HL-60 (cell line): Measurements from ENCODE around the gene IDE.

ENCODE experiments used
- CTCF ChIP-seq: IDR thresholded peaks from one replicate; pipeline ENCODE4 v1.5.1; 2011; ENCODE audit warnings: low read length, control low read depth, inconsistent platforms; ENCODE audit not compliant: insufficient read depth
- GABPA ChIP-seq: IDR thresholded peaks from 2 replicates; pipeline ENCODE4 v1.6.1; 2012; ENCODE audit warnings: low read depth
- POLR2AphosphoS5 ChIP-seq: IDR thresholded peaks from 2 replicates; pipeline ENCODE4 v1.6.1; 2012; ENCODE audit warnings: low read depth
- REST ChIP-seq: IDR thresholded peaks from 2 replicates; pipeline ENCODE4 v1.6.1; 2012; ENCODE audit warnings: low read depth; ENCODE audit not compliant: insufficient replicate concordance
- SPI1 ChIP-seq: IDR thresholded peaks from 2 replicates; pipeline ENCODE4 v1.6.1; 2012; ENCODE audit warnings: low read depth, mild to moderate bottlenecking, borderline replicate concordance

GRCh38 chr10:92573798-92574547, at the start of gene IDE:
- TF ChIP-seq CTCF (peak; percentile 74), REST (peak; percentile 25), POLR2AphosphoS5 (peak; percentile 77), SPI1 (no peak), GABPA (no peak)
